AG10803 (cell line): ENCODE data around the gene CLDN5.
"Not testable (repeated sequence)": the region's sequence is repeated elsewhere in the genome, so short reads cannot be mapped to it uniquely, and the experiment has no call there.

Experiments used
- DNase-seq: peaks from one replicate; pipeline ENCODE4 v3.0.0; 2010; ENCODE audit warnings: low read depth
- H3K4me3 ChIP-seq: 2 replicates; pipeline ENCODE4 v1.5.1; 2011; ENCODE audit warnings: mild to moderate bottlenecking, low read length, control low read depth
- TF ChIP-seq, protein P1 (sequence below): conservative IDR thresholded peaks from 2 replicates; pipeline ENCODE4 v1.5.1; 2011; ENCODE audit warnings: mild to moderate bottlenecking, low read length, control low read depth, inconsistent platforms

The CLDN5 gene

DNA sequence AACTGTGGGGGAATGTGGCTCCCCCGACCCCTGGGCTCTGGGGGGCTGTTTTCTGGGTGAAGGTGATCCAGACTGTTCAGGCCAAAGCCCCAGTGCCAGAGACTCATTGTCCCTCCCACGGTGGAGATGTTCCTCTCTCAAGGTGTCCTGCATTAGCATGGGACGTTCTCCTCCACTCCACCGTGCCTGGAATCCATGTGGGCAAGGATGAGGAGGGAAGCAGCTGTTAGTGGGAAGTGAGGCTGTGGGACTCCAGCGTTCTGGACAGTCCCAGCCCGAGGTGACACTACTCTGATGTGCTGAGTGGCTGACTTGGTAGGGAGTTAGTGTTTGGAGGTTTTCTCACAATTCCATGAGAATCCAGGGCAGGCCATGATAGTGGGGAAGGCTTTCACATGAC, 31.4 kb upstream of the CLDN5 start:
- TF ChIP-seq, protein P1, sequence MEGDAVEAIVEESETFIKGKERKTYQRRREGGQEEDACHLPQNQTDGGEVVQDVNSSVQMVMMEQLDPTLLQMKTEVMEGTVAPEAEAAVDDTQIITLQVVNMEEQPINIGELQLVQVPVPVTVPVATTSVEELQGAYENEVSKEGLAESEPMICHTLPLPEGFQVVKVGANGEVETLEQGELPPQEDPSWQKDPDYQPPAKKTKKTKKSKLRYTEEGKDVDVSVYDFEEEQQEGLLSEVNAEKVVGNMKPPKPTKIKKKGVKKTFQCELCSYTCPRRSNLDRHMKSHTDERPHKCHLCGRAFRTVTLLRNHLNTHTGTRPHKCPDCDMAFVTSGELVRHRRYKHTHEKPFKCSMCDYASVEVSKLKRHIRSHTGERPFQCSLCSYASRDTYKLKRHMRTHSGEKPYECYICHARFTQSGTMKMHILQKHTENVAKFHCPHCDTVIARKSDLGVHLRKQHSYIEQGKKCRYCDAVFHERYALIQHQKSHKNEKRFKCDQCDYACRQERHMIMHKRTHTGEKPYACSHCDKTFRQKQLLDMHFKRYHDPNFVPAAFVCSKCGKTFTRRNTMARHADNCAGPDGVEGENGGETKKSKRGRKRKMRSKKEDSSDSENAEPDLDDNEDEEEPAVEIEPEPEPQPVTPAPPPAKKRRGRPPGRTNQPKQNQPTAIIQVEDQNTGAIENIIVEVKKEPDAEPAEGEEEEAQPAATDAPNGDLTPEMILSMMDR: no peak
- no peak overlapping the region for H3K4me3 ChIP-seq
- no peak for DNase-seq

DNA sequence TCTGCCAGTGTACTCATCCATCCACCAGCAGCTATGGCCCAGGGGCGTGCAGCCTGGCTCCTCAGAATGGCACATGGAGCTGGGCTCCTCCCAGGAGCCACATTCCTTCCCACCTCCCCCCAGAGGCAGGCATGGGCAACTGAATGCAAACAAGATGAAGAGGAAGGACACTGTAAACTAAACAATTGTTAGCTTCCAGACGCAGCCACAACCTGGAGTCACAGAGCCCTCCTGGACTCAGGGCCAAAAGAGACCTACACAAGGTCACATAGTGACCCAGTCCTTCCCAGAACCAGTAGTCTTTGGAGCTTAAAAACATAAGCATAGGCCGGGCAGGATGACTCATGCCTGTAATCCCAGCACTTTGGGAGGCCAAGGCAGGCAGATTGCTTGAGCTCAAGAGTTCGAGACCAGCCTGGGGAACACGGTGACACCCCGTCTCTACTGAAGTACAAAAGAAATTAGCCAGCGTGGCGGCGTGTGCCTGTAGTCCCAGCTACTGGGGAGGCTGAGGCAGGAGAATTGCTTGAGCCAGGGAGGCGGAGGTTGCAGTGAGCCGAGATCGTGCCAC, 30.7 kb upstream of the CLDN5 start:
- no peak overlapping the region for H3K4me3 ChIP-seq
- peak; percentile 26 for DNase-seq
- TF ChIP-seq, protein P1: 0 out of 2 replicates have a peak, but pooled peaks have one; percentile 22

GRCh38 chr22:19553201-19553600, 29.0 kb upstream of the CLDN5 start:
- no peak overlapping the region for H3K4me3 ChIP-seq
- TF ChIP-seq, protein P1: no peak
- no peak for DNase-seq

DNA sequence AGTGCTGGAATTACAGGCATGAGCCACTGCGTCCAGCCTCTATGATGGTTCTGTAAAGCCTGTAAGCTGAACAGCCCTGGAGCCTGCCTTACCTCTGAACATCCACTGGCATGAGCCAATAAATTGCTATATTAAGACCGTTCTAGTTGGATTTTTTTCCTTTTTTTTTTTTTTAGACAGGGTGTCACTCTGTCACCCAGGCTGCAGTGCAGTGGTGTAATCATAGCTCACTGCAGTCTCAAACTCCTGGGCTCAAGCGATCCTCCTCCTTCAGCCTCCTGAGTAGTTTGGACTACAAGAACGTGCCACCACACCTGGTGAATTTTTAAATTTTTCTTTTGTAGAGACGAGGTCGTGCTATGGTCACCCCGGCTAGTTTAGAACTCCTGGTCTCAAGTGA, 26.2 kb upstream of the CLDN5 start:
- H3K4me3 ChIP-seq: no peak overlapping the region
- DNase-seq: no peak
- TF ChIP-seq, protein P1: no peak

DNA sequence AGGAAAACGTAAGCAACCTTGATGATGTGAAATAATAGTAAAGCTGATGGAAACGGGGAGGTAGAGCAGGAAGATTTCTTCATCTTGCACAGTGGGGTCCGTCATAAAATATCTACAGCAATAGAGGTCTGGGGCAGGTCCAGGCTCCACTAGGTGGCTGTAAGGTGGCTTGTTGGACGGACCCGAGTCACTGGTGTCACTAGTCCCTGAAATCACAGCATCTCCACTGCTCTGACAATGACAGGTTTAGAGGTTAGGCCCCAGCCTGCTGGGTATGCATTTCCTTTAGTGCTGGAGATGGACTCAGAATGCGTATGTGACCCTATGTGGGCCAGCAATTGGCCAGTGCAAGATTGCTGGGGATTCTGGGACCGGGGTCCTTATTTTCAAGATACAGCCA, 25.2 kb upstream of the CLDN5 start:
- no peak for DNase-seq
- H3K4me3 ChIP-seq: no peak overlapping the region
- TF ChIP-seq, protein P1: no peak

GRCh38 chr22:19548964-19549363, 24.8 kb upstream of the CLDN5 start:
- TF ChIP-seq, protein P1: no peak
- no peak overlapping the region for H3K4me3 ChIP-seq
- no peak for DNase-seq

- DNase-seq, H3K4me3 ChIP-seq: not testable (repeated sequence)
Observed at GRCh38 chr22:19548427-19548826, 24.2 kb upstream of the CLDN5 start.

GRCh38 chr22:19547620-19548019, 23.4 kb upstream of the CLDN5 start:
- H3K4me3 ChIP-seq: no peak overlapping the region
- no peak for DNase-seq
- TF ChIP-seq, protein P1: no peak
